GM18520 (cell line): Measurements from ENCODE around the gene NAGPA.

ENCODE experiments used
- ATAC-seq: cut with Tn5 transposase; IDR thresholded peaks from one replicate; pipeline ENCODE4 v1.9.1; 2021; ENCODE audit not compliant: unreplicated experiment

The NAGPA gene

GRCh38 chr16:5006348-5007193, 27.2 kb downstream of the NAGPA start:
- ATAC-seq: no peak

GRCh38 chr16:5005916-5006315, 27.8 kb downstream of the NAGPA start:
- ATAC-seq: no peak

GRCh38 chr16:5004311-5004710, 29.4 kb downstream of the NAGPA start:
- no peak for ATAC-seq

DNA sequence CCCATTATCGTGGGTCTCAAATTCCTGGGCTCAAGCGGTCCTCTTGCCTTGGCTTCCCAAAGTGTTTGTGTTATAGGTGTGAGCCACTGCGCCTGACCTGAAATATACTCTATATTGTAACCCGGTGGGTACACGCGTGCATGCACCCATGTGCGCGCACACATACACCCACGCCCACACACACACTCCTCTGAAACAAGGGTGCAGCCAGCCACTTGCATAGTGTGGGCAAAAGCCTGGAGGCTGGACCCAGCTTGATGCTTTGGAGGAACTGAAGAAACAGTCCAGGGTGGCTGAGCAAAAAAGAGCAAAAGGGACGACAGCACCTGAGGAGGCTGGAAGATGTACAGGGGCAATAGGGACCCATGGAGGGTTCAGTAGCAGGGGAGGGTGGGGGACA, 29.9 kb downstream of the NAGPA start:
- no peak for ATAC-seq

GRCh38 chr16:5003211-5003610, 30.5 kb downstream of the NAGPA start:
- no peak for ATAC-seq

- no peak for ATAC-seq
These were observed 31.0 kb downstream of the NAGPA start for GRCh38 chr16:5002699-5003143.

GRCh38 chr16:5001986-5002385, 31.7 kb downstream of the NAGPA start:
- no peak for ATAC-seq

DNA sequence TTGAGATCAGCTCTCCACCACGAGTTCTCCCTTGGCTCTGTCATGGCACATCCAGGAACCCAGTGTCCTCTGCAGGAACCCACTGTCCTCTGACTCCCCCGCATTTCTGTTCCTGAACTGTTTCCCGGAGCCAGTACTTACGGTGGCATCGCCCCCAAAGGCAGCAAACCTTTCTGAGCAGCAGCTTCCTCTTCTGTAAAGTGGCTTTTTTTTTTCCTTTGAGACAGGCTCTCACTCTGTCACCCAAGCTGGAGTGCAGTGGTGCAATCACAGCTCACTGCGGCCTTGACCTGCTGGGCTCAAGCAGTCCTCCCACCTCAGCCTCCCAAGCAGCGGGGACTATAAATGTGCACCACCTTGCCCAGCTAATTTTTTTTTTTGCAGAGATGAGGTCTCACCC, 32.2 kb downstream of the NAGPA start:
- no peak for ATAC-seq

DNA sequence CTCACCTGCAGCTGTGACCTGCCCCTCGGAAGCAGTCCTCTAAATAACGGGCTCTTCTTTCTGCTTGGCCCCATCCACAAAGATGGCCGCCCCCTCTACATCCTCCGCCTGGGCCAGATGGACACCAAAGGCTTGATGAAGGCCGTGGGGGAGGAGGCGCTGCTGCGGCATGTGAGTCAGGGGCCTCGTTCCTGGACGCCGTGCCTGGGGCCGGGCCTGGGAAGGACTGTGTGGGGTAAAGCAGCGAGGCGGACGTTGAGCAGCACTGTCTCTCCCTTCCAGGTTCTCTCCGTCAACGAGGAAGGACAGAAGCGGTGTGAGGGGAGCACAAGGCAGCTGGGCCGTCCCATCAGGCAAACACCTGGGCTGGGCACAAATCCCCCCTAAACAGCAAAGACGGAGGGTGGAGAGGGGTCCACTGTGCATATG, 33.1 kb downstream of the NAGPA start:
- no peak for ATAC-seq

GRCh38 chr16:4994719-4995434, 38.9 kb downstream of the NAGPA start:
- ATAC-seq: no peak

- no peak for ATAC-seq
These were observed 42.0 kb downstream of the NAGPA start for GRCh38 chr16:4991754-4992153.

DNA sequence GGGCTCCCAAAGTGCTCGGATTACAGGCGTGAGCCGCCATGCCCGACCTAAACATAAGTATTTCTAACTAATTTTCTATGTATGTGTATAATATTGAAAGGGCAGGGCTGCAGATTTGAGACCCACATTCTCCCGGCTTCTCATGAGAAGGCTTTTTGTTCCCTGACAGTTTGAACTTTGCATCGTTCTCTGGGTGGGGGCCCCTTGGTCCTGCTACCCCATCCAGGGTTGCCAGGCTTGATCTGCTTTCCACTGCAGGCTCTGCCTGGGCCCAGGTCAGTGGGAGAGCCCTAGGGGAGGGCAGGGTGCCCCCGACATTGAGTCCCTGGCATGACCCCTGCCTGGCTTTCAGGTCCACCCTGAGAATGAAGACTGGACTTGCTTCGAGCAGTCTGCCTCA, 43.3 kb downstream of the NAGPA start:
- no peak for ATAC-seq

- no peak for ATAC-seq
These were observed 44.2 kb downstream of the NAGPA start for GRCh38 chr16:4989391-4990006.

GRCh38 chr16:4988647-4989046, 45.1 kb downstream of the NAGPA start:
- no peak for ATAC-seq

- no peak for ATAC-seq
These were observed 46.0 kb downstream of the NAGPA start for GRCh38 chr16:4987580-4988374.

DNA sequence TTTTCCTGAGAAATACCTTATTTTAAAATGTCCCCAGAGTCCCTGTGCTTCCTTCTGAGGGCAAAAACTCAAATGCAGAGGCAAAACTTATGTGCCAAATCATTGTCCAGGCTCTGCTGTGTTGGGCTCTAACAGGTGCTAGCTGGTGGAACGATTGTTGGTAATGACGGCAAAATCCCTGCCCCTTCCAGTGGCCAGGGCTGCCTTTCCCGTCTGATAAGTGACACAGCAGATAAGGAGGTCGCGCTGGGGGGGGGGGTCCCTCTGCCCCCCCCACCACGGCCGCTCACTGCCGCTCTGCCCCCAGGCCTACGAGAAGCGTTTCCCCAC, 46.5 kb downstream of the NAGPA start:
- no peak for ATAC-seq

DNA sequence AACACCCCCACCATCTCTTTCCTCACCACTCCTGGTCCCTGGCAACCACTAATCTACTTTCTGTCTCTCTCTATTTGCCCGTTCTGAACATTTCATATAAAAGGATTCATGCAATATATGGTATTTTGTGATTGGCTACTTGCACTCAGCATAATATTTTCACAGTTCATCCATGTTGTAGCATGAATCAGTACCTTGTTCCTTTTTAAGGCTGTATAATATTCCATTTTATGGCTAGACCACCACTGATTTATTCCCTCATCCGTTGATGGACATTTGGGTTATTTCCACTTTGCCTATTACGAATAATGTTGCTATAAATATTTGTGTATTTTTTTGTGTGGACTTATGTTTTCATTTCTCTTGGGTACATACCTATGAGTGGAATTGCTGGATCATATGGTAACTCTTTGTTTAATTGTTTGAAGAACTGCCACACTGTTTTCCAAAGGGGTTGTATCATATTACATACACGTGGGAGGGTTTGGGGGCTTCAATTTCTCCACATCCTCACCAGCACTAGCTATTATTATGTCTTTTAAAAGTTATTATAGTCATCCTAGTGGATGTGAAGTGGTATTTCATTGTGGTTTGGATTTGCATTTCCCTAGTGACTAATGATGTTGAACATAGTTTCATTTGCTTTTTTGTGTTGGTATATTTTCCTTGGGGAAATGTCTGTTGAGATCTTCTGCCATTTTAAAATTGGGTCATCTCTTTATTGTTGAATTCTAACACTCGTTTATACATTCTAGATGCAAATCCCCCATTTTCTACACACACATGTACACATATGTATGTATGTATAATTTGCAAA, 49.4 kb downstream of the NAGPA start:
- ATAC-seq: no peak

DNA sequence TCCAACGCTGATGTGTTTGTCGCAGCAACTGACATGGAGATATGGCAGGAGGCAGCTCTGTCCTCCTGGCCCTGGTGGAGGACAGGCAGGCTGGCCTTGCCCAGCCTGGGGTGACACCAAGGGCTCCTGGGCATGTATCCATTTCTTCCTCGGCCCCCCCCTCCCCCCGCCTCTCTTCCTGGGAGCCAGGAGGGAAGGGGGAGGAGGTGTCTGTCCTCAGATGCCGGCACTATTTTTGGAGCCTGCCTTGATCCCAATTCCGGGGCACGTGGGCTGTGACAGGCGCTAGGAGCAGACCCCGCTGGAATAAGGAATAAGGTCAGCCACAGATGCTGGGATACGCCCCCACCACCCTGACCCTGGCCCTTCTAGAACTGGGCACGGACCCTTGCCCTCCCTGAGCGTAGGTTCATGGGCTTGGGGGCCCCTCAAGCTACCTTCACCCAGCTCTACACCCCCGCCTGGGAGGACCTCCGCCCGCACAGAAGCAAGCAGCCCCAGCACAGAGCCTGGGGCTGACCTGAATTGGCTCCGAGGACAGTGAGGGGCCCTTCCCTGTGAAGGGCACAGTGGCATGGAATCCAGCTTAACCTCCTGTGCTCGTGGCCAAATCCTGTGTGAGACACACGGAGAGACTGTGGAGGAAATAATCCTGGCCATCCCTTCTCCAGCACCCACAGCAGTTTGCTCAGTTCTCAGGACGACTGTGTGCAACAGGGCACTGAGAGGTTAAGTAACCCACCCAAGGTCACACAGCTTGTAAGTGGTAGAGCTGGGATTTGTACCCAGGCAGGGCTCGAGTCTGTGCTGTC, 51.5 kb downstream of the NAGPA start:
- no peak for ATAC-seq

GRCh38 chr16:4981473-4981872, 52.3 kb downstream of the NAGPA start:
- no peak for ATAC-seq

DNA sequence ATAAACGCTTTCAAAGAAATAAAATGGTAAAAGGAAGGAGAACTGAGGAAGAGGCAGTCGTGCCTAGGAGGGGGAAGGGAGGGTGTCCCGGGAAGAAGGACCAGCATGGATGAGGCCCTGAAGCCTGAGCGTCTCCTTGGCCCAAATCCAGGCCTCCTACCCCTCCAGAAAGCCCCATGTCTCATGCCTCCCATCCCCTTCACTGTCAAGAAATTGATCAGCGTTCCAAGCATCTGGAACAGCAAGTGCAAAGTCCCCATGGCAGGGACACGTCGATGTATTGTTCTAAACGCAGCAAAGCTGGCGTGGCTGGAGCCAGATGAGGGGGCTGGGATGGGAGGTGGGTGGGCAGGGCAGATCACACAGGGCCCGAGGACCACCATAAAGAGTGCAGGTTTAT, 53.0 kb downstream of the NAGPA start:
- no peak for ATAC-seq
